ENCODE data around the gene PRRT1B. TPM values are rescaled to one million over a fixed set of nuclear protein-coding genes. Genes with fewer than 3 reads are reported as not detected.
A peak's percentile ranks its signal among the peaks of the same experiment; 100 is the strongest.

Gene PRRT1B
- polyA plus RNA-seq, 3 donors, result not detected

GRCh38 chr9:131589124-131589711 is 43.9 kb downstream of the PRRT1B start:
- H3K9me3 ChIP-seq (replicated peaks in 1 of 2; ENCODE audit: control insufficient read depth in 1 of 2, insufficient read depth in 1 of 2, low read length in 2 of 2), result no peaks in the 10 kb centered on the region
- no peak overlapping the region for H2AFZ ChIP-seq (ENCODE audit: insufficient read depth, low read depth, low read length, poor library complexity, severe bottlenecking)
- H3K4me1 ChIP-seq (ENCODE audit: control insufficient read depth in 1 of 2, insufficient read depth in 2 of 2, low read length in 2 of 2), result peaks cover 44 to 55% of the 10 kb centered on the region in 2 donors
- WGBS (ENCODE audit: insufficient coverage), result 99% methylated on average over 8 of the region's 16 CpGs
- H3K4me2 ChIP-seq (replicated peaks; ENCODE audit: extremely low read depth, low read length, poor library complexity, severe bottlenecking), result no peak overlapping the region
- H3K4me3 Mint-ChIP-seq, result no peak overlapping the region
- no peak overlapping the region for H3K4me3 ChIP-seq (replicated peaks in 1 of 3; ENCODE audit: low read depth in 2 of 3, low read length in 3 of 3)
- no peaks in the 10 kb centered on the region for H3K27me3 Mint-ChIP-seq (ENCODE audit: low read depth in 3 of 3)
- H3K27me3 ChIP-seq (ENCODE audit: control insufficient read depth in 2 of 2, insufficient read depth in 2 of 2, low read length in 2 of 2), result no peaks in the 10 kb centered on the region
- peak overlapping the region in 1 of 7 donors; percentile 46 for H3K27ac Mint-ChIP-seq
- intact Hi-C loops (cut with micrococcal nuclease), result no loop called here
- TF ChIP-seq, protein P1, sequence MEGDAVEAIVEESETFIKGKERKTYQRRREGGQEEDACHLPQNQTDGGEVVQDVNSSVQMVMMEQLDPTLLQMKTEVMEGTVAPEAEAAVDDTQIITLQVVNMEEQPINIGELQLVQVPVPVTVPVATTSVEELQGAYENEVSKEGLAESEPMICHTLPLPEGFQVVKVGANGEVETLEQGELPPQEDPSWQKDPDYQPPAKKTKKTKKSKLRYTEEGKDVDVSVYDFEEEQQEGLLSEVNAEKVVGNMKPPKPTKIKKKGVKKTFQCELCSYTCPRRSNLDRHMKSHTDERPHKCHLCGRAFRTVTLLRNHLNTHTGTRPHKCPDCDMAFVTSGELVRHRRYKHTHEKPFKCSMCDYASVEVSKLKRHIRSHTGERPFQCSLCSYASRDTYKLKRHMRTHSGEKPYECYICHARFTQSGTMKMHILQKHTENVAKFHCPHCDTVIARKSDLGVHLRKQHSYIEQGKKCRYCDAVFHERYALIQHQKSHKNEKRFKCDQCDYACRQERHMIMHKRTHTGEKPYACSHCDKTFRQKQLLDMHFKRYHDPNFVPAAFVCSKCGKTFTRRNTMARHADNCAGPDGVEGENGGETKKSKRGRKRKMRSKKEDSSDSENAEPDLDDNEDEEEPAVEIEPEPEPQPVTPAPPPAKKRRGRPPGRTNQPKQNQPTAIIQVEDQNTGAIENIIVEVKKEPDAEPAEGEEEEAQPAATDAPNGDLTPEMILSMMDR (IDR thresholded peaks at IDR 0.05), result no peak
- no peaks in the 10 kb centered on the region for H3K9me3 Mint-ChIP-seq
- peaks cover 58 to 72% of the 10 kb centered on the region in 2 donors for H3K36me3 ChIP-seq (replicated peaks in 1 of 2; ENCODE audit: control insufficient read depth in 1 of 2, insufficient read depth in 2 of 2, low read length in 2 of 2)
- no peaks in the 10 kb centered on the region for H3K79me2 ChIP-seq (ENCODE audit: insufficient read depth, low read length)
- DNase-seq, result peak in 1 of 3 donors; percentile 4
- no peak overlapping the region for H3K27ac ChIP-seq (ENCODE audit: low read depth in 1 of 2, low read length in 2 of 2)
- no peak overlapping the region for H3K9ac ChIP-seq (ENCODE audit: insufficient read depth, low read length, poor library complexity, severe bottlenecking)
- peaks cover 69 to 89% of the 10 kb centered on the region in 2 donors for H3K36me3 Mint-ChIP-seq
- H3K4me1 Mint-ChIP-seq, result peaks cover 58% of the 10 kb centered on the region
- peaks cover 36% of the 10 kb centered on the region for H4K20me1 ChIP-seq (ENCODE audit: insufficient read depth, low read length)

- H2AFZ ChIP-seq (ENCODE audit: insufficient read depth, low read depth, low read length, poor library complexity, severe bottlenecking), result no peak overlapping the region
- H3K4me1 ChIP-seq (ENCODE audit: control insufficient read depth in 1 of 2, insufficient read depth in 2 of 2, low read length in 2 of 2), result peaks cover 39 to 52% of the 10 kb centered on the region in 2 donors
- H3K79me2 ChIP-seq (ENCODE audit: insufficient read depth, low read length), result no peaks in the 10 kb centered on the region
- H3K9me3 Mint-ChIP-seq, result no peaks in the 10 kb centered on the region
- DNase-seq, result peak in 1 of 3 donors; percentile 3
- peak overlapping the region in 2 of 7 donors; percentile 20 to 74 for H3K27ac Mint-ChIP-seq
- H3K4me2 ChIP-seq (replicated peaks; ENCODE audit: extremely low read depth, low read length, poor library complexity, severe bottlenecking), result no peak overlapping the region
- no peak overlapping the region for H3K27ac ChIP-seq (ENCODE audit: low read depth in 1 of 2, low read length in 2 of 2)
- no peaks in the 10 kb centered on the region for H3K27me3 Mint-ChIP-seq (ENCODE audit: low read depth in 3 of 3)
- H3K9me3 ChIP-seq (replicated peaks in 1 of 2; ENCODE audit: control insufficient read depth in 1 of 2, insufficient read depth in 1 of 2, low read length in 2 of 2), result no peaks in the 10 kb centered on the region
- H3K9ac ChIP-seq (ENCODE audit: insufficient read depth, low read length, poor library complexity, severe bottlenecking), result no peak overlapping the region
- peaks cover 70 to 89% of the 10 kb centered on the region in 2 donors for H3K36me3 Mint-ChIP-seq
- no peaks in the 10 kb centered on the region for H3K27me3 ChIP-seq (ENCODE audit: control insufficient read depth in 2 of 2, insufficient read depth in 2 of 2, low read length in 2 of 2)
- 88% methylated on average over 13 of the region's 14 CpGs for WGBS (ENCODE audit: insufficient coverage)
- peaks cover 29% of the 10 kb centered on the region for H4K20me1 ChIP-seq (ENCODE audit: insufficient read depth, low read length)
- TF ChIP-seq, protein P1 (IDR thresholded peaks at IDR 0.05), result no peak
- peaks cover 53% of the 10 kb centered on the region for H3K4me1 Mint-ChIP-seq
- H3K4me3 ChIP-seq (replicated peaks in 1 of 3; ENCODE audit: low read depth in 2 of 3, low read length in 3 of 3), result no peak overlapping the region
- no peak overlapping the region for H3K4me3 Mint-ChIP-seq
- H3K36me3 ChIP-seq (replicated peaks in 1 of 2; ENCODE audit: control insufficient read depth in 1 of 2, insufficient read depth in 2 of 2, low read length in 2 of 2), result peaks cover 62 to 73% of the 10 kb centered on the region in 2 donors
- intact Hi-C loops (cut with micrococcal nuclease), result loop anchor here (2.0 to 5.0 kb wide), 2 partner anchors 149 to 152 kb away; partner anchors contain the start of gene RAPGEF1 (in 1 of the 2)
Measured at GRCh38 chr9:131589993-131590392, 44.7 kb downstream of the PRRT1B start.
